Gastrocnemius medialis (tissue), 4 donors: ENCODE results near the gene ATF6.

ENCODE experiments used
- POLR2A ChIP-seq, 2 donors: fragments of 450-650 bp; IDR thresholded peaks; one replicate each; pipeline ENCODE4 v1.6.1; 2017; ENCODE audit warnings: antibody characterized with exemption in 2 of 2, mild to moderate bottlenecking in 2 of 2, moderate library complexity in 2 of 2
- TF ChIP-seq, protein P1 (sequence below), 5 experiments: fragments of 450-650 bp in 3 of 5; fragments of 200-600 bp in 2 of 5; sonication (generic) in 2 of 5; IDR thresholded peaks in 4 of 5; conservative IDR thresholded peaks in 1 of 5; 1 replicate in 4 of 5; 2 replicates in 1 of 5; pipeline ENCODE4 v1.5.1; 2016 to 2019; ENCODE audit warnings: antibody characterized with exemption in 5 of 5, mild to moderate bottlenecking in 3 of 5, moderate library complexity in 3 of 5

- TF ChIP-seq, protein P1, sequence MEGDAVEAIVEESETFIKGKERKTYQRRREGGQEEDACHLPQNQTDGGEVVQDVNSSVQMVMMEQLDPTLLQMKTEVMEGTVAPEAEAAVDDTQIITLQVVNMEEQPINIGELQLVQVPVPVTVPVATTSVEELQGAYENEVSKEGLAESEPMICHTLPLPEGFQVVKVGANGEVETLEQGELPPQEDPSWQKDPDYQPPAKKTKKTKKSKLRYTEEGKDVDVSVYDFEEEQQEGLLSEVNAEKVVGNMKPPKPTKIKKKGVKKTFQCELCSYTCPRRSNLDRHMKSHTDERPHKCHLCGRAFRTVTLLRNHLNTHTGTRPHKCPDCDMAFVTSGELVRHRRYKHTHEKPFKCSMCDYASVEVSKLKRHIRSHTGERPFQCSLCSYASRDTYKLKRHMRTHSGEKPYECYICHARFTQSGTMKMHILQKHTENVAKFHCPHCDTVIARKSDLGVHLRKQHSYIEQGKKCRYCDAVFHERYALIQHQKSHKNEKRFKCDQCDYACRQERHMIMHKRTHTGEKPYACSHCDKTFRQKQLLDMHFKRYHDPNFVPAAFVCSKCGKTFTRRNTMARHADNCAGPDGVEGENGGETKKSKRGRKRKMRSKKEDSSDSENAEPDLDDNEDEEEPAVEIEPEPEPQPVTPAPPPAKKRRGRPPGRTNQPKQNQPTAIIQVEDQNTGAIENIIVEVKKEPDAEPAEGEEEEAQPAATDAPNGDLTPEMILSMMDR (IDR thresholded peaks at IDR 0.05 in 4 of 5, conservative IDR thresholded peaks at IDR 0.05 in 1 of 5) = no peak
- TF ChIP-seq POLR2A (IDR thresholded peaks at IDR 0.05) = no peak
Measured at GRCh38 chr1:162009501-162010174, 243.5 kb downstream of the ATF6 start.
